ENCODE measurements around the gene OTUD7B. TPM values are rescaled to one million over a fixed set of nuclear protein-coding genes. Genes with fewer than 3 reads are reported as not detected.

Gene OTUD7B
- total and polyA plus RNA-seq, 2 donors from 2014 or later: 3.4 to 28.1 TPM

GRCh38 chr1:149917571-149918144 is 92.9 kb downstream of the OTUD7B start, which contains the start of gene SV2A:
SV2A (minus strand) TSS chr1:149917844; CDS start chr1:149913840, 4,004 bp downstream.
- TF ChIP-seq CTCF (IDR thresholded peaks at IDR 0.05; ENCODE audit: borderline replicate concordance, extremely low read depth, insufficient read depth): no peak
- H3K9ac ChIP-seq (ENCODE audit: low read length in 3 of 3): peak within 1 kb of the TSS in 1 of 3 donors; percentile 44
- FAIRE-seq (no peak), DNase-seq (peak; percentile 69 to 85 (median 76))
- H3K4me3 ChIP-seq (ENCODE audit: low read length in 3 of 3): peak within 1 kb of the TSS; percentile 21 to 69 (median 63)
- no peak within 1 kb of the TSS for H3K27ac ChIP-seq (ENCODE audit: low read depth in 2 of 2, low read length in 2 of 2)
- H3K9me3 ChIP-seq (ENCODE audit: control insufficient read depth in 2 of 3, insufficient read depth in 1 of 3, low read length in 3 of 3): no peaks in the 10 kb centered on the region
- intact Hi-C loops (cut with DNase I): no loop called here
- peaks cover 0 to 7% (median 6%) of the 10 kb centered on the region in 3 donors for H3K4me1 ChIP-seq (ENCODE audit: control insufficient read depth in 2 of 3, insufficient read depth in 2 of 3, low read depth in 1 of 3, low read length in 3 of 3)
- H3K27me3 ChIP-seq (ENCODE audit: control insufficient read depth, insufficient read depth, low read length): no peaks in the 10 kb centered on the region
- H3K36me3 ChIP-seq (ENCODE audit: control insufficient read depth in 2 of 3, insufficient read depth in 3 of 3, low read length in 3 of 3): no peaks in the 10 kb centered on the region

GRCh38 chr1:149916898-149917252 is 93.7 kb downstream of the OTUD7B start:
- H3K4me1 ChIP-seq (ENCODE audit: control insufficient read depth in 2 of 3, insufficient read depth in 2 of 3, low read depth in 1 of 3, low read length in 3 of 3): peaks cover 0 to 7% (median 6%) of the 10 kb centered on the region in 3 donors
- no peaks in the 10 kb centered on the region for H3K36me3 ChIP-seq (ENCODE audit: control insufficient read depth in 2 of 3, insufficient read depth in 3 of 3, low read length in 3 of 3)
- intact Hi-C loops (cut with DNase I): no loop called here
- DNase-seq: no peak
- no peak for TF ChIP-seq CTCF (IDR thresholded peaks at IDR 0.05; ENCODE audit: borderline replicate concordance, extremely low read depth, insufficient read depth)
- no peak overlapping the region for H3K9ac ChIP-seq (ENCODE audit: low read length in 3 of 3)
- no peaks in the 10 kb centered on the region for H3K27me3 ChIP-seq (ENCODE audit: control insufficient read depth, insufficient read depth, low read length)
- H3K9me3 ChIP-seq (ENCODE audit: control insufficient read depth in 2 of 3, insufficient read depth in 1 of 3, low read length in 3 of 3): no peaks in the 10 kb centered on the region
- no peak overlapping the region for H3K27ac ChIP-seq (ENCODE audit: low read depth in 2 of 2, low read length in 2 of 2)
- no peak for FAIRE-seq
- H3K4me3 ChIP-seq (ENCODE audit: low read length in 3 of 3): no peak overlapping the region

- no peak for TF ChIP-seq CTCF (IDR thresholded peaks at IDR 0.05; ENCODE audit: borderline replicate concordance, extremely low read depth, insufficient read depth)
- FAIRE-seq: no peak
- peaks cover 0 to 7% (median 6%) of the 10 kb centered on the region in 3 donors for H3K4me1 ChIP-seq (ENCODE audit: control insufficient read depth in 2 of 3, insufficient read depth in 2 of 3, low read depth in 1 of 3, low read length in 3 of 3)
- intact Hi-C loops (cut with DNase I): no loop called here
- no peak overlapping the region for H3K9ac ChIP-seq (ENCODE audit: low read length in 3 of 3)
- no peaks in the 10 kb centered on the region for H3K27me3 ChIP-seq (ENCODE audit: control insufficient read depth, insufficient read depth, low read length)
- no peak overlapping the region for H3K27ac ChIP-seq (ENCODE audit: low read depth in 2 of 2, low read length in 2 of 2)
- H3K9me3 ChIP-seq (ENCODE audit: control insufficient read depth in 2 of 3, insufficient read depth in 1 of 3, low read length in 3 of 3): no peaks in the 10 kb centered on the region
- no peaks in the 10 kb centered on the region for H3K36me3 ChIP-seq (ENCODE audit: control insufficient read depth in 2 of 3, insufficient read depth in 3 of 3, low read length in 3 of 3)
- H3K4me3 ChIP-seq (ENCODE audit: low read length in 3 of 3): no peak overlapping the region
- no peak for DNase-seq
Measured at GRCh38 chr1:149916193-149916897, 94.2 kb downstream of the OTUD7B start.
